ENCODE measurements around the gene MINAR1.

Gene MINAR1

DNA sequence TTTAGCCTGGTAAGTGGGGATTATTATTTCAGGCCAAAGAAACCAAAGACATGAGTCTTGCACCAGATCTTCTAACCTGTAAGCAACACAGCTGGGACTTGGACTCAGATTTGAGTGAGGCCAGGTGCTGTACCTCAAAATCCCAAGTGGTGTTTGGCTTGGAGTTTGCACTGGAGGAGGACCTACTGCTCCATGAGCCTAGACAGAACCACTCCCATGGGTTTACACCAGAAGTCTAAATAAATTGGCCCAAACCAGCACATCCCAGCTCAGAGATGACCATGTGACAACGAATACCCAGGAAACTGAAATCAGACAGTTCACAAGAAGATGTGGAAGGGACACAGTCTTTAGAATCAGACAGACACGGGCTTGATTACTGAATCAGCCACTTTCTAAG is 47.5 kb downstream of the MINAR1 start:
- no peak overlapping the region for H3K4me3 ChIP-seq (ENCODE audit: low read length)
- no peak for TF ChIP-seq CTCF (conservative IDR thresholded peaks at IDR 0.05; ENCODE audit: low read depth, low read length)
- DNase-seq (ENCODE audit: low read depth), result no peak

- no peak for TF ChIP-seq CTCF (conservative IDR thresholded peaks at IDR 0.05; ENCODE audit: low read depth, low read length)
- no peak overlapping the region for H3K4me3 ChIP-seq (ENCODE audit: low read length)
- DNase-seq (ENCODE audit: low read depth), result no peak
These were observed 49.7 kb downstream of the MINAR1 start for GRCh38 chr15:79481793-79482192.

Measured in retinal pigment epithelial cell (primary cell).